GM19193 (cell line): ENCODE measurements around the gene USP48.

Experiments used
- POLR2A ChIP-seq: IDR thresholded peaks from 4 replicates; pipeline ENCODE4 v1.6.1; 2011; ENCODE audit not compliant: insufficient read depth, insufficient read length; ENCODE audit errors: extremely low read depth

The USP48 gene

DNA sequence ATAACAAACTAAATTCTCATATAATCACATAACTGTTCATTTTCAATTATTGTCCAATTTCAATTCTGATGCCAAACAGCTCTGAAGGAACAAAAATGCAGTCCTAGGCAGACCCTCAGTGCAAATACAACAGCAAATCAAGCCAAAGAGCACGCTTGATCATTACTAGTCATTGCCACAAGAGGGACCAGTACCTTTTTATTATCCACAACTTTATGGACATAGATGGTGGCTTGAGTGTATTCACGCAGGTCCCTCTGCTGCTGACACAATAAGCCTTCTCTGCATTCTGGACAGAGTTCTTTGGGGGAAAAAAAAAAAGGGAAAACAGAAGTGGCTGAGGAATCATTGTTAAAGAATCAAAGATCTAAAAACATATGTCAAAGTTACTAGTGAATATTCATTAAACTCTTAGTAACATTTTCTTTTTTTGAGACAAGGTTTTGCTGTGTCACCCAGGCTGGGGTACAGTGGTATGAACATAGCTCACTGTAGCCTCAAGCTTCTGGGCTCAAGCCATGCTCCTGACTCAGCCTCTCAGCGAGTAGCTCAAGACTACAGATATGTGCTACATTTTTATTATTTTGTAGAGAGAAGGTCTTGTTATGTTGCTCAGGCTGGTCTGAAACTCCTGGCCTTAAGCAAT lies 79.5 kb downstream of the USP48 start:
- no peak for TF ChIP-seq POLR2A

DNA sequence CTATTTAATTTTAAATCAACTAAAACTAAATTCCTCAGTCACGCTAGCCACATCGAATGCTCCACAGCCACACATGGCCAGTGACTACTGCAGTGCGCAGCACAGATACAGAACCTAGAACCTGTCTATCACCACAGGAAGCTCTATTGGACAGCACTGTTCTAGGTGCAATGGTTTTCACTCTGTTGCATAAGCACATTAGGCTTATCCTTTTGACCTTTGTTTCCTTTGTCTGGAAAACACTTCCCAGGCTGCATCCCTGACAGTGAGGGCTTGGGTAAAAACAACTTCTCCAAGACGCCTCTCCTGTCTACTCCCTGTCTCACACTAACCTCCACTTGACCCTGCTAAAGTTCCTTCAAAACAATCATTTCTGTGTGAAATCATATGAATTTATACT lies 80.2 kb downstream of the USP48 start:
- TF ChIP-seq POLR2A = no peak

DNA sequence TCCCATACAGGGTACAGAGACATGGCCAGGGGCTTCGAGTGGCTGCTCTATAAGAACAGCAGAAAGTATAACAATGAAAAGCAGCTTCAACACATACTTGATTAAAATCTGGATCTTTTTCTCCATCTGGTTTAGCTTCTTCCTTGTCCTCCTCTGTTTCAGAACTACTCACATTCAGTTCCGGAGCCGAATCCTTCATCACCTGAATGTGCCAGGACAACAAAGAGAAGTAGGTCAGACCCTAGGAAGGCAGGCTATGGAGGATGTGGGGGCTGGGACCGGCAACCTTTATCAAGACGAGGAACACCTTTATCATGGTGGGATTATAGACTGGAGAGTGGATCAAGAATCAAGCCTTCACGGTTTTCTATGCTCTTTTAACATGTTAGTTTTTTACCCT lies 81.5 kb downstream of the USP48 start:
- TF ChIP-seq POLR2A = no peak

DNA sequence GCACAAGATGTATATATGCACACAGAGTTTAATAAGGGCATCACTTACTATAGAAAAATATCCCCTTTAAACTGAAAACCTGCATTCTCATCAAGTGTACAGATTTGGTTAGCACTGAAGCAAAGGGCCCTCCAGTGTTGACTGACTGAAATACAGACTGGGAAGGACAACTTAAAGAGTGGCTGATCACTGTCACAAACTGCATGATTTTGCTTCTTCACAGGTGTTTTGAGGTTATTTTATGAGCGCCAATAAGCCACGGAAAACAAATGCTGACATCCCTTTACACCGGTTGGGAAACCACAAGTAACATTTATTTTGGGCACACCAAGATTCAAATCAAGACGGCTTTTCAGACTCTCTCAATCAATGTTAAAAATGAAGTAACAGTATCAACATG lies 82.9 kb downstream of the USP48 start:
- TF ChIP-seq POLR2A = no peak

DNA sequence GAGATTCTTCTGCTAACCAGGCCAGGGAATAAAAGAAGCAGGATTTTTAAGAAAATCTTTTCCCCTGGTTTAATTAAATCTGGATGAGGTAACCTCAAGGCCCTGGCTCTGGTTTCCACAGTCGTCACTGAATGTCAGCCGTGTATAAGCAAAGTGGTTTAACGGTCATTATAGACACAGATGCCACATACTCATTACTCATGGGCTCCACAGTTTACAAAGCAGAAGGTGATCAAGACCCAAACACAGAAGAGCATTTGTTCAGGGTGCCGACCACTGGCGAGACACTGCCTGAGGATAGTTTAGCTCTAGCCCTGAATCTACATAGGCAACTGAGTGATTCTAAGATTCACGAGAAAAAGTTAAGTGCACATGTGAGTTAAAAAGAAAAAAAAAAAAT lies 86.0 kb downstream of the USP48 start:
- no peak for TF ChIP-seq POLR2A

DNA sequence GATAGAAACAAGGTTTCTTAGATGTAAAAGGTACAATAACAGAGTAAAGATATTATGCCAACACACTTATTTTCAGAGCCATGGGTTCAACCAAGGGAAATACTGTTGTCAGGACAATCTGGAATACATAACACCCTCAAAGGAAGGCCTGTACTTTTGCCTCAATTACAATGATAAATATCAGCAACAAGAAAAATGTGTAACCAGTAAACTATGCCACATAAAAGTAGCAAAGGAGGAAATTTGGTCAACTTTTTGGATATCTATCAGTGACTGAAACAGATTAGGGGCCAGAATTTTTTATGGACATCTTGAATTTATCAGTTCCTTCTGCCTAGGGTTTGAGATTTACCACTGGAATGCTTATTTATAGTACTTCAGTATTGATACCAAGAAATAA lies 89.2 kb downstream of the USP48 start:
- TF ChIP-seq POLR2A = no peak

DNA sequence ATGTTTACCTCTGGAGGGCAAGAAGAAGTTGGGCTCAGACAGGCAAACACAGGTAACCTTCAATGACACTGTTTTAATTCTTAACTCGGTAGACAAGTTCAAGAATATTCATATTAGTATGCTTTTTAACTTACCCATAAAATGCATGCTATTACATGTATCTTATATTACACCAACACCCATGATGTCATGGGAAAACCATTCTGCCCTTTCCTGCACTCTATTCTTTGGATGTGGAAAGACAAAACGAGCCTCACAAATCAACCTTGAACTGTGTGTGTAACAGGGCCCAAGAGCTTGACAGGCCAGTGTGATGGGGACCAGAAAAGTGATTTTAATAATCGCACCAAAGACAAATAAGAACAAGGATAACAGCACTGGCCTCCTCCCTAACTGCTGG lies 91.2 kb downstream of the USP48 start:
- no peak for TF ChIP-seq POLR2A

DNA sequence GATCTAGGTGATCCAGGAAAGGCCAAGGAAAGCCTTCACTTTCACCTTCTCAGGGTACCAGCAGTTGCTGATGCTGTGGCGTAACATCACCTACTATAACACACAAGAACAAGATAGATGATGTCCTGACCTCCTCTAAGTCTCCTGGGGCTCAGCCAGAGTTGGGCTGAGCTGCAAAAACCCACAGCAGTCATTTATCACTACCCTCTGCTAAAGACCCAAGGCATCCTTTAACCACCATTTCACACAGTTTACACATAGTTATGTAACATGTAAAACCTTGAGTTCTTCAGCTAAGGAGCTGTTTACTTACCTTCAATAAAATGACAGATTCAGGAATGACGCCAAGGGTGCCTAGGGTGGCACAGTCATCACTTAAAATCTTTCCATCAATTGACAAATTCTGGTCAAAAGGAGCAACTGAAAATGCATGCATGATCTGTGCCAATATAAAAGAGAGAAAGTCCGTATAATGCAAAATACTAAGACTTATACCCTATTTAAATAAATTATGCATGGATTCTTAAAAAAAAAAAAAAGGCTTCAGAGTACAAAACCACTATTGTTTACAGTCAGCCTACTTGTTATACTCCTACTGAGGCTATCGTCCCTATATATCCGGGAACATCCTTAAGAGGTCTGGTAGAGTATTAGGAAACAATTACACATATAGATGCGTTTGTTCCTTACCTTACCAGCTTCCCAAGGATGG lies 93.1 kb downstream of the USP48 start:
- no peak for TF ChIP-seq POLR2A

DNA sequence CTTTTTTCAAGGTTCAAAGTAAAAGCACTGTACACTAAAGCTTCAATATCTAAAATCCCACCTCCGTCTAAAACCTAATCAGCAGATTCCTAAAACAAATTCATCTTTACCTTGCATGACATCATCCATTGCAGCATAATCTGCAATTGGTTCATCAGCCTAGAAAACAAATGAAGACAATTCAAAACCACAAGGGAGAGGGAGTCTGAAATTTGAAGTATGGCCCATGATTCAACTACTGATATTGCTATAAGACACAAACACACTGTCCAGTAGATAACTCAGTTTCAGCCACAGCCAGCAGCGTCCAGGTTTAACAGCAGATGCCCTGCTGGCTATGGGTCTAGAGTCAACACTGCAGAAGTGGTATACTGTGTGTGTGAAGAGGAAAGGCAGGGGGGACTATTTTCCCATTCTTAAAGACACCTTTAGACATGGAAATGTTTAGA lies 95.8 kb downstream of the USP48 start:
- no peak for TF ChIP-seq POLR2A

DNA sequence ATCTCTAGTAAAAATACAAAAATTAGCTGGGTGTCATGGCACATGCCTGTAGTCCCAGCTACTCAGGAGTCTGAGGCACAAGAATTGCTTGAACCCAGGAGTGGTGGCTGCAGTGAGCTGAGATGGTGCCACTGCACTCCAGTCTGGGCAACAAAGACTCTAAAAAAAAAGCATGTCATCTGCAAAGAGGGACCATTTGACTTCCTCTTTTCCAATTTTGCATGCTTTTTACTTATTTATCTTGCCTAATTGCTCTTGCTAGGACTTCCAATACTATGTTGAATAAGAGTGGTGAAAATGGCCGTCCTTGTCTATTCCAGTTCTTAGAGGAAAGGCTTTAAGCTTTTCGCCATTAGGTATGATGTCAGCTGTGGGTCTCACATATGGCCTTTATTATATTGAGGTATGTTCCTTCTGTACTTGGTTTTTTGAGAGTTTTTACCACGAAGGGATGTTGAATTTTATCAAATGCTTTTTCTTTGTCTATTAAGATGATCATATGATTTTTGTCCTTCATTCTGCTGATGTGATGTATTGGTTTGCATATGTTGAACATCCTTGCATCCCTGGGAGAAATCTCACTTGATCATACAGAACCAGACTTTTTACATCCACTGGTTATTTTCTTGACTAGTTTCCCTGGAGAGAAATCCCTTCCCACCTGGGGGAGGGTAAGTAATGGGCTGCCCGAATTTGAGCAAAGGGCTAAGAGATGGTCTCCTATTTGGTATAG lies 96.8 kb downstream of the USP48 start:
- no peak for TF ChIP-seq POLR2A

DNA sequence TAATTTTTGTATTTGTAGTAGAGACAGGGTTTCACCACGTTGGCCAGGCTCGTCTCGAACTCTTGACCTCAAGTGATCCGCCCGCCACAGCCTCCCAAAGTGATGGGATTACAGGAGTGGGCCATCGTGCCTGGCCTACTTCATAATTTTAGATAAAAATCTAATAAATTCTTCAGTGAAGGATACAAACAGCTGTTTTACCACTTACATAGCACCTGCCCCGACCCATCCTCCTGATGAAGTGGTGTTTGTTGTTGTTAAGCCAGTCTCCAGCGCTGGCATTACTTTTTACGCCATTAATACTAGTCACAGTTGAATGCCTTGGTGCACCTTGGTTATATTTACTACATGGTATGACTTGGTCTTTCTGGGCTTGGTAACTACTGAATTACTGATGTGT lies 101.5 kb downstream of the USP48 start:
- no peak for TF ChIP-seq POLR2A

DNA sequence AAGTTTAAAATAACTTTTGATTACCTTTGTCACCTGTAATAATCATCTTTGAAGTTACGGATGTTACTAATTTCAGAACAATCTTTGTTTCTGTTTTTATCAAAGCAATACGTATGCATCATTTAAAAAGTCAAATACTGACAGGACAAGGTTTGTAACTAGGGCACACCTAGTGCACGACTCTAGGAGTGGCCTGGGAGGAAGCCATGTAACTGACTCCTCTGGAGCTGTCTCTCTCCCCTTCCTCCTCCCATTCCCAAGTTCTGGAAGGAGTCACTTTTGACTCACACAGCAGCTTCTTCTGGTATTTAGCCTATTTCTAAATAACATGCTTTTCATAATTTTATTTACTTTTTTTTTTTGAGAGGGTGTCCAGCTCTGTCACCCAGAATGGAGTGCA lies 102.0 kb downstream of the USP48 start:
- TF ChIP-seq POLR2A = no peak

DNA sequence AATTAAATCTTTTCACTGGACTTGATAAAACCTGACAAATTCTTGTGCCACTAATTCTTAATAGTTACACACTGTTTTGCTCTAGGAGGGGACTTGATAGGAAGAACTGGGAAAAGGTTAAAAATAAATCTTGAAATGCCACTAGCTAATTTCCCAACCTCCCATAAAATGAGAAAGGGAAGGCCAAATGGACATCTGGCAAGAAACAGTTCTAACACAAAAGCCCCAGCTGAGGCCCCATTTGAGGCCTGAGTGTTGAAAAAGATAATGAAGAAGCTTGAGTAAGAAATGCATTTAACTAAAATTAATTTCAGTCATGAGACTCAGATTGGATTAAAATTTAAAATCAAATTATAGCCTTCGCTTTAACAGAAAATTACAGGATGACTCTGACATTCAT lies 102.6 kb downstream of the USP48 start:
- no peak for TF ChIP-seq POLR2A

DNA sequence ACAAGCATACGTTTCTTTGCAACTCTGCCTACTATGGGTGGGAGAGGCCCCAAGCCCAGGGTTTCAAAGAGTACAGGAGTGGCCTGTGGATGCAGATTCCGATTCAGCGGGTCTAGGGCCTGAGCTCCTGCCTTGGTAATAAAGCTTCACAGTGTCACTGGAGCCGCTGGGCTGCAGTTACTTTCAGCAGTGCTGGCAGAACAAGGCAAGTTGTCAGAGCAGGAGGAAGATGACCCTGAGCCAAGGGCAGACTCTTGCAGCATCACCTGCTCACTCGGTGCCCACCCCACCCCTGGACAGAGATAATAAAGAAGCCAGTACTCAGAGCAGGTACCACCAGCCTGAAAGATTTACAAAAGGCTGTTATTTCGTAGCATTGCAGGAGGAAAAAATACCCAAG lies 105.8 kb downstream of the USP48 start:
- no peak for TF ChIP-seq POLR2A

DNA sequence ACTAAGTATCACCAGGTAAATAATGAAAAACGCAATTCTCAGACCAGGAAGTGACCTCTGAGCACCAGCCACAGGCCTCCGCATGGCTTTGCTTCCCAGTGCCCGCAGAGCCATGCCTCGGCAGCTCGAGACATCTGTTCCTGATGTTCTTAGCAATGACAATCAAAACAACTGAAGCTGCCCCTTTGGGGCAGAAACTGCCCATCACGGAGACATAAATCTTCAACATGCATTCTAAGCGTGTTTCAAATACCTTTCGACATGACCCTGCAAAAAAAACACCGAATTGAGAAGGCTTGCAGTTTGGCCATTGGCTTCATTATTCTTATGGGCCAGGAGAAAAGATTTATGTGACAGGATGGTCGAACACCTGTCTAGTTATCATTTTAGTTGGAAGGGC lies 108.0 kb downstream of the USP48 start:
- no peak for TF ChIP-seq POLR2A

DNA sequence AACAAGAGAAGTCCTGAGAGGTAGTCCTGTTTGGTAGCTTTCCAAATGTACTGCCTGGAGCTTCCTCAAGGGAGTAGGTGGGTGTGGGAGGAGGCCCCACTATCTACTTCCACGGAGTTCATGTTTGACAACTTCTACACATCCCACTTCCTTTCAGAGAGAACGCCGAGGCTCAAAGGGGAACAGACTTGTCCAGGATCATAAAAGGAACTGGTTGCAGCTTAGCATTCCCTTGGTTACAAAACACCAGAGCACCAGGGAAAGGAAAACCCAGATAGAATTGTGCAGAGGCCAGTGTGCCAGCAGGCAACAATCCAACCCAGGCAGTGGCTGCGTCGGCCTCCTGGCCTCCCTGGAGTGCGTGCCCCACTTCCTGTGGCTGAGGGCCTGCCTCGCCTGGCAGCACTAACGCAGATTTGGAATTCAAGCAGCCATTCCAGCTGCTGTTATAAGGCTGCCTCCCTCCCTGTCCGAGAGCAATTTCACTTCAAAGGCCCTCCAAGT lies 109.6 kb downstream of the USP48 start:
- TF ChIP-seq POLR2A = no peak
